ENCODE data around the gene TEX14. TPM values are rescaled to one million over a fixed set of nuclear protein-coding genes. Genes with fewer than 3 reads are reported as not detected.

TEX14 gene, protein sequence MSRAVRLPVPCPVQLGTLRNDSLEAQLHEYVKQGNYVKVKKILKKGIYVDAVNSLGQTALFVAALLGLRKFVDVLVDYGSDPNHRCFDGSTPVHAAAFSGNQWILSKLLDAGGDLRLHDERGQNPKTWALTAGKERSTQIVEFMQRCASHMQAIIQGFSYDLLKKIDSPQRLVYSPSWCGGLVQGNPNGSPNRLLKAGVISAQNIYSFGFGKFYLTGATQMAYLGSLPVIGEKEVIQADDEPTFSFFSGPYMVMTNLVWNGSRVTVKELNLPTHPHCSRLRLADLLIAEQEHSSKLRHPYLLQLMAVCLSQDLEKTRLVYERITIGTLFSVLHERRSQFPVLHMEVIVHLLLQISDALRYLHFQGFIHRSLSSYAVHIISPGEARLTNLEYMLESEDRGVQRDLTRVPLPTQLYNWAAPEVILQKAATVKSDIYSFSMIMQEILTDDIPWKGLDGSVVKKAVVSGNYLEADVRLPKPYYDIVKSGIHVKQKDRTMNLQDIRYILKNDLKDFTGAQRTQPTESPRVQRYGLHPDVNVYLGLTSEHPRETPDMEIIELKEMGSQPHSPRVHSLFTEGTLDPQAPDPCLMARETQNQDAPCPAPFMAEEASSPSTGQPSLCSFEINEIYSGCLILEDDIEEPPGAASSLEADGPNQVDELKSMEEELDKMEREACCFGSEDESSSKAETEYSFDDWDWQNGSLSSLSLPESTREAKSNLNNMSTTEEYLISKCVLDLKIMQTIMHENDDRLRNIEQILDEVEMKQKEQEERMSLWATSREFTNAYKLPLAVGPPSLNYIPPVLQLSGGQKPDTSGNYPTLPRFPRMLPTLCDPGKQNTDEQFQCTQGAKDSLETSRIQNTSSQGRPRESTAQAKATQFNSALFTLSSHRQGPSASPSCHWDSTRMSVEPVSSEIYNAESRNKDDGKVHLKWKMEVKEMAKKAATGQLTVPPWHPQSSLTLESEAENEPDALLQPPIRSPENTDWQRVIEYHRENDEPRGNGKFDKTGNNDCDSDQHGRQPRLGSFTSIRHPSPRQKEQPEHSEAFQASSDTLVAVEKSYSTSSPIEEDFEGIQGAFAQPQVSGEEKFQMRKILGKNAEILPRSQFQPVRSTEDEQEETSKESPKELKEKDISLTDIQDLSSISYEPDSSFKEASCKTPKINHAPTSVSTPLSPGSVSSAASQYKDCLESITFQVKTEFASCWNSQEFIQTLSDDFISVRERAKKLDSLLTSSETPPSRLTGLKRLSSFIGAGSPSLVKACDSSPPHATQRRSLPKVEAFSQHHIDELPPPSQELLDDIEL (N-terminal part only)
- 0.07 TPM in 1 of 2 replicates, not detected in the other for total RNA-seq (2022)
- Bru-seq, nascent RNA: percentile 43 among the genes with signal in this experiment
- percentile 22 among the genes with signal in this experiment for BruChase-seq, experiment 1, labeled RNA remaining after a 6-hour chase
- BruChase-seq, experiment 2, labeled RNA remaining after a 2-hour chase: percentile 26 among the genes with signal in this experiment
- long read RNA-seq: 0 reads

DNA sequence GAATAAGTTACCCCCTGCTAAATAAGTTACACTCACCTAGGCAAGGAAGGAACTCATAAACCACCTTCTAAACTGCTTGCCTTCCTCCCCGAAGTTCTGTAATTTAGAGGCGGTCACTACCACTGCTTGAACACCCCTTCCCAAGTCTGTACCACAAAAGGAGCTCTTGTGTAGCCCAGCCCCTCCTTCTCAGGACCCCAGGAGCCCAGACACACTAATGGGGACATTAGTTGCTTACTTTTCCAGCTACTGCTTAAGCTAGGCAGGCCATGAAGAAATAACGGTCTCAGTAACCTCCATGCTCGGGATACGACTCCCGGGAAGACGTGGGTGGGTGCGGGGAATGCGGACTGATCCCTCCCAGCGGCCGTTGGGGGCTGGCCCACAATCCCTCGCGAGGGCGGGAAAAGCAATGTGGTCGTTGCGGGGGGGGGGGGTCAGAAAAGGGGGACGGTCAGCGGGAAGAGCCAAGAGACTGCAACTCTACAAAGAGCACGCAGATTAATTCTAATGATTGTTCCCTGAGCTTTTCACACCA, at the start of gene TEX14:
Gene TEX14, minus strand, starts transcription at position 345 of the 538 bp plus-strand sequence. CDS start 40,044 bp downstream, outside the sequence.
- Mint-ChIP-seq H3K4me1 (ENCODE audit: insufficient read depth, unreplicated experiment) (peaks cover 12% of the 10 kb centered on the region), H3K27ac (ENCODE audit: low read depth, unreplicated experiment) (peak within 1 kb of the TSS; percentile 91), H3K36me3 (ENCODE audit: insufficient read depth, unreplicated experiment) (peaks cover 15% of the 10 kb centered on the region), H3K4me3 (ENCODE audit: unreplicated experiment) (peak within 1 kb of the TSS; percentile 97), H3K27me3 (ENCODE audit: insufficient read depth, unreplicated experiment) (no peaks in the 10 kb centered on the region), H3K9me3 (ENCODE audit: unreplicated experiment) (no peaks in the 10 kb centered on the region)
- ChIA-PET CTCF (interaction anchor here (0.6 to 1.9 kb wide), 7 partner anchors 8 to 173 kb away, joined by 3 to 8 read pairs (median 4); no protein-coding TSS in a partner anchor), POLR2A (interaction anchor here (0.7 to 3.7 kb wide), 15 partner anchors 7 to 463 kb away, joined by 3 to 55 read pairs (median 5); partner anchors contain the start of genes MTMR4, PRR11, SKA2 and SUPT4H1)
- TF ChIP-seq, protein P1, sequence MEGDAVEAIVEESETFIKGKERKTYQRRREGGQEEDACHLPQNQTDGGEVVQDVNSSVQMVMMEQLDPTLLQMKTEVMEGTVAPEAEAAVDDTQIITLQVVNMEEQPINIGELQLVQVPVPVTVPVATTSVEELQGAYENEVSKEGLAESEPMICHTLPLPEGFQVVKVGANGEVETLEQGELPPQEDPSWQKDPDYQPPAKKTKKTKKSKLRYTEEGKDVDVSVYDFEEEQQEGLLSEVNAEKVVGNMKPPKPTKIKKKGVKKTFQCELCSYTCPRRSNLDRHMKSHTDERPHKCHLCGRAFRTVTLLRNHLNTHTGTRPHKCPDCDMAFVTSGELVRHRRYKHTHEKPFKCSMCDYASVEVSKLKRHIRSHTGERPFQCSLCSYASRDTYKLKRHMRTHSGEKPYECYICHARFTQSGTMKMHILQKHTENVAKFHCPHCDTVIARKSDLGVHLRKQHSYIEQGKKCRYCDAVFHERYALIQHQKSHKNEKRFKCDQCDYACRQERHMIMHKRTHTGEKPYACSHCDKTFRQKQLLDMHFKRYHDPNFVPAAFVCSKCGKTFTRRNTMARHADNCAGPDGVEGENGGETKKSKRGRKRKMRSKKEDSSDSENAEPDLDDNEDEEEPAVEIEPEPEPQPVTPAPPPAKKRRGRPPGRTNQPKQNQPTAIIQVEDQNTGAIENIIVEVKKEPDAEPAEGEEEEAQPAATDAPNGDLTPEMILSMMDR (IDR thresholded peaks at IDR 0.05; ENCODE audit: unreplicated experiment): no peak
- DNase-seq (ENCODE audit: unreplicated experiment): no peak
- BruUV-seq (replicated peaks): no TSS peak
- intact Hi-C loops (cut with micrococcal nuclease): loop anchor here (1.0 to 2.0 kb wide), 3 partner anchors 61 to 173 kb away; no protein-coding TSS in a partner anchor

DNA sequence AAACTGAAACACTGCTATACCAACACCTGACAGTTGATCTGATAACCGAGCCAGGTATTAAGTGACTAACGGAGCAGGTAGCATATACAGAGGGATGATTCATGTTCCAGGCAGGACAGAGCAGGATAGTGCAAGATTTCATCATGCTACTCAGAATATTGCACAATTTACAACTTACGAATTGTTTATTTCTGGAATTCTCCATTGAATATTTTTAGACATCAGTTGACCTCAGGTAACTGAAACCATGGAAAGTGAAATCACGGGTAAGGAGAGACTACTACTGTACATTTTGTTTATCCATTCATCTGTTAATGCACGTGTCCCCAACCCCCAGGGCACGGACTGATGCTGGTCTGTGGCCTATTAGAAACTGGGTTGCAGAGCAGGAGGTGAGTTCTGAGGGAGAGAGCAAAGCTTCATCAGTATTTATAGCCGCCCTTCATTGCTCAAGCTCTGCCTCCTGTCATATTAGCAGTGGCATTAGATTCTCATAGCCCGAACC, 49.3 kb upstream of the TEX14 start:
- H3K27me3 Mint-ChIP-seq (ENCODE audit: insufficient read depth, unreplicated experiment): no peaks in the 10 kb centered on the region
- peak overlapping the region; percentile 46 for H3K27ac Mint-ChIP-seq (ENCODE audit: low read depth, unreplicated experiment)
- H3K4me3 Mint-ChIP-seq (ENCODE audit: unreplicated experiment): peak overlapping the region; percentile 35
- no peaks in the 10 kb centered on the region for H3K36me3 Mint-ChIP-seq (ENCODE audit: insufficient read depth, unreplicated experiment)
- DNase-seq (ENCODE audit: unreplicated experiment): peak; percentile 92
- H3K9me3 Mint-ChIP-seq (ENCODE audit: unreplicated experiment): no peaks in the 10 kb centered on the region
- ChIA-PET CTCF (interaction anchor here (0.7 to 0.8 kb wide), 3 partner anchors 19 to 43 kb away, joined by 3 read pairs; no protein-coding TSS in a partner anchor), POLR2A (interaction anchor here (0.6 to 2.2 kb wide), 9 partner anchors 9 to 250 kb away, joined by 3 to 7 read pairs (median 4); partner anchors contain the start of gene RAD51C)
- peaks cover 12% of the 10 kb centered on the region for H3K4me1 Mint-ChIP-seq (ENCODE audit: insufficient read depth, unreplicated experiment)
- intact Hi-C loops (cut with micrococcal nuclease): no loop called here
- TF ChIP-seq, protein P1 (IDR thresholded peaks at IDR 0.05; ENCODE audit: unreplicated experiment): no peak
- no TSS peak for BruUV-seq (replicated peaks)

DNA sequence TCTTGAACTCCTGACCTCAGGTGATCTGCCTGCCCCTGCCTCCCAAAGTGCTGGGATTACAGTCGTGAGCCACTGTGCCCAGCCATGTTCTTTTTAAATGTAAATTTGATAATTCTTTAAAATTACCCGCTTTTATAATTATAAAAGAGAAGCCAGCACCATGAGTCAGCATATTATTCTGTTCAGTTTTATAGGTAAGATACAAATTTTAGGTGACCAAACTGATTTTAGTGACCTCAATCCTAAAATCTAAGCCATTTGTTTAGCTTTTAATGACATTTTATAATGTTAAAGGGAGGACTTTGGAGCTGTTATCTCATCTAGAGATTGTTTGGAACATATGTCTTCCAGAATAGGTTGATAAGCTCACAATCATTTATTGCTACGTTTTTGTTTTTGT, 43.0 kb upstream of the TEX14 start:
- Mint-ChIP-seq H3K4me3 (ENCODE audit: unreplicated experiment) (no peak overlapping the region), H3K4me1 (ENCODE audit: insufficient read depth, unreplicated experiment) (no peaks in the 10 kb centered on the region), H3K27ac (ENCODE audit: low read depth, unreplicated experiment) (no peak overlapping the region), H3K9me3 (ENCODE audit: unreplicated experiment) (no peaks in the 10 kb centered on the region), H3K36me3 (ENCODE audit: insufficient read depth, unreplicated experiment) (peaks cover 23% of the 10 kb centered on the region), H3K27me3 (ENCODE audit: insufficient read depth, unreplicated experiment) (no peaks in the 10 kb centered on the region)
- TF ChIP-seq, protein P1 (IDR thresholded peaks at IDR 0.05; ENCODE audit: unreplicated experiment): no peak
- no peak for DNase-seq (ENCODE audit: unreplicated experiment)
- CTCF ChIA-PET: interaction anchor here (0.7 kb wide), 1 partner anchor 46 kb away, joined by 3 read pairs; no protein-coding TSS in a partner anchor
- no TSS peak for BruUV-seq (replicated peaks)
- intact Hi-C loops (cut with micrococcal nuclease): no loop called here
- POLR2A ChIA-PET: interaction anchor here (0.6 kb wide), 1 partner anchor 153 kb away, joined by 3 read pairs; no protein-coding TSS in a partner anchor
